IMR-90 (cell line): Measurements from ENCODE around the gene SLC38A3. TPM values are rescaled to one million over a fixed set of nuclear protein-coding genes. Genes with fewer than 3 reads are reported as not detected.
A peak's percentile ranks its signal among the peaks of the same experiment; 100 is the strongest.

Experiments used
- ATAC-seq: fragments of 200-7000 bp; cut with Tn5 transposase; 2 replicates; pipeline ENCODE4 v1.9.1; 2020; ENCODE audit warnings: low read depth, mild to moderate bottlenecking, moderate library complexity
- BruUV-seq: library from RNA; stranded (reverse); fragments of 400-500 nt; replicated peaks from 2 replicates; lab custom pipeline; 2021; lab: Mats Ljungman, UMichigan
- CTCF ChIA-PET: fragments of 300-600 bp; formaldehyde crosslinking; extraction: SDS; loops from one replicate; lab custom pipeline; 2021; ENCODE audit warnings: antibody characterized with exemption; lab: Yijun Ruan, JAX
- POLR2A ChIA-PET: fragments of 300-600 bp; sonication (Branson Sonifier 250); formaldehyde crosslinking; loops from one replicate; lab custom pipeline; 2022; ENCODE audit warnings: antibody characterized with exemption; ENCODE audit not compliant: unreplicated experiment; lab: Charles Lee
- DNase-seq: peaks from one replicate; pipeline ENCODE4 v3.0.0; 2013
- H2AFZ ChIP-seq: replicated peaks from 2 replicates; pipeline ENCODE3; 2013; ENCODE audit warnings: low read length, mild to moderate bottlenecking; ENCODE audit not compliant: poor library complexity
- H2AK5ac ChIP-seq: 2 replicates; pipeline ENCODE4 v1.6.1; 2013; ENCODE audit warnings: low read depth, low read length, inconsistent platforms
- H2AK9ac ChIP-seq: replicated peaks from 2 replicates; pipeline ENCODE3; 2013; ENCODE audit warnings: mild to moderate bottlenecking, low read depth, low read length, moderate library complexity; ENCODE audit not compliant: poor library complexity
- H2BK120ac ChIP-seq: 2 replicates; pipeline ENCODE4 v1.6.1; 2013; ENCODE audit warnings: low read depth, low read length, inconsistent platforms
- H2BK15ac ChIP-seq: 3 replicates; pipeline ENCODE4 v1.6.1; 2013; ENCODE audit warnings: low read depth, low read length, inconsistent platforms
- H2BK20ac ChIP-seq: 2 replicates; pipeline ENCODE4 v1.6.1; 2013; ENCODE audit warnings: low read depth, mild to moderate bottlenecking, inconsistent platforms, low read length, moderate library complexity
- H2BK5ac ChIP-seq: 2 replicates; pipeline ENCODE4 v1.6.1; 2013; ENCODE audit warnings: mild to moderate bottlenecking, low read depth, low read length, inconsistent platforms; ENCODE audit not compliant: poor library complexity, severe bottlenecking
- H3K14ac ChIP-seq: replicated peaks from 2 replicates; pipeline ENCODE4 v1.6.1; 2013; ENCODE audit warnings: low read depth, low read length, inconsistent platforms
- H3K18ac ChIP-seq: 2 replicates; pipeline ENCODE4 v1.6.1; 2013; ENCODE audit warnings: low read depth, low read length, control low read depth
- H3K23ac ChIP-seq: 2 replicates; pipeline ENCODE4 v1.6.1; 2013; ENCODE audit warnings: low read depth, low read length, inconsistent platforms
- H3K27ac ChIP-seq: 2 replicates; pipeline ENCODE4 v1.5.1; 2013; ENCODE audit warnings: mild to moderate bottlenecking, control low read depth, low read length; ENCODE audit not compliant: insufficient read depth
- H3K27me3 ChIP-seq: 2 replicates; pipeline ENCODE4 v1.6.1; 2013; ENCODE audit warnings: low read length; ENCODE audit not compliant: control insufficient read depth, insufficient read depth
- H3K36me3 ChIP-seq: 2 replicates; pipeline ENCODE4 v1.6.1; 2013; ENCODE audit warnings: low read length, mixed read lengths; ENCODE audit not compliant: control insufficient read depth, insufficient read depth
- H3K4ac ChIP-seq: 2 replicates; pipeline ENCODE4 v1.6.1; 2013; ENCODE audit warnings: low read depth, low read length, inconsistent platforms
- H3K4me1 ChIP-seq: 2 replicates; pipeline ENCODE4 v1.6.1; 2013; ENCODE audit warnings: low read length, mixed read lengths; ENCODE audit not compliant: control insufficient read depth, insufficient read depth
- H3K4me2 ChIP-seq: 2 replicates; pipeline ENCODE4 v1.6.1; 2013; ENCODE audit warnings: low read depth, mild to moderate bottlenecking, control low read depth, low read length, moderate library complexity
- H3K4me3 ChIP-seq: 2 replicates; pipeline ENCODE4 v1.5.1; 2013; ENCODE audit warnings: low read depth, mild to moderate bottlenecking, control low read depth, low read length, moderate library complexity; ENCODE audit not compliant: insufficient read depth
- H3K56ac ChIP-seq: 2 replicates; pipeline ENCODE4 v1.6.1; 2013; ENCODE audit warnings: low read length, inconsistent platforms; ENCODE audit not compliant: insufficient read depth; ENCODE audit errors: extremely low read depth
- H3K79me1 ChIP-seq, 2 experiments: 2 replicates each; pipeline ENCODE4 v1.6.1; 2013; ENCODE audit warnings: low read length in 2 of 2, inconsistent platforms in 1 of 2, low read depth in 1 of 2
- H3K9ac ChIP-seq: 2 replicates; pipeline ENCODE4 v1.6.1; 2013; ENCODE audit warnings: low read depth, low read length, control low read depth
- H3K9me1 ChIP-seq: 2 replicates; pipeline ENCODE4 v1.6.1; 2013; ENCODE audit warnings: low read length, inconsistent platforms; ENCODE audit not compliant: insufficient read depth
- H3K9me3 ChIP-seq: 2 replicates; pipeline ENCODE4 v1.6.1; 2013; ENCODE audit warnings: low read length; ENCODE audit not compliant: control insufficient read depth, insufficient read depth
- H4K20me1 ChIP-seq: 2 replicates; pipeline ENCODE4 v1.6.1; 2013; ENCODE audit warnings: low read length, inconsistent platforms; ENCODE audit not compliant: insufficient read depth
- H4K5ac ChIP-seq: 2 replicates; pipeline ENCODE4 v1.6.1; 2013; ENCODE audit warnings: mild to moderate bottlenecking, low read depth, low read length, control low read depth
- H4K8ac ChIP-seq, 2 experiments: 2 replicates each; pipeline ENCODE4 v1.6.1; 2013; ENCODE audit warnings: low read depth in 2 of 2, low read length in 2 of 2, control low read depth in 1 of 2, inconsistent platforms in 1 of 2
- H4K91ac ChIP-seq: 2 replicates; pipeline ENCODE4 v1.6.1; 2013; ENCODE audit warnings: low read depth, low read length, inconsistent platforms; ENCODE audit not compliant: insufficient read depth
- BHLHE40 ChIP-seq: fragments of 150-350 bp; IDR thresholded peaks from 2 replicates; pipeline ENCODE4 v1.6.1; 2016; ENCODE audit warnings: mild to moderate bottlenecking, low read depth, low read length
- CEBPB ChIP-seq: IDR thresholded peaks from 2 replicates; pipeline ENCODE4 v1.6.1; 2012; ENCODE audit warnings: low read depth, low read length, improper control_type of control experiment
- CHD1 ChIP-seq: IDR thresholded peaks from 2 replicates; pipeline ENCODE4 v1.6.1; 2012; ENCODE audit warnings: low read depth, low read length, improper control_type of control experiment
- CTCF ChIP-seq: conservative IDR thresholded peaks from 2 replicates; pipeline ENCODE4 v1.5.1; 2012; ENCODE audit warnings: mild to moderate bottlenecking, low read depth, low read length, improper control_type of control experiment
- FOS ChIP-seq: fragments of 150-350 bp; IDR thresholded peaks from 2 replicates; pipeline ENCODE4 v1.6.1; 2016; ENCODE audit warnings: low read depth, low read length
- MAFK ChIP-seq: IDR thresholded peaks from 2 replicates; pipeline ENCODE4 v1.6.1; 2012; ENCODE audit warnings: low read depth, low read length, improper control_type of control experiment
- MXI1 ChIP-seq: IDR thresholded peaks from 2 replicates; pipeline ENCODE4 v1.6.1; 2012; ENCODE audit warnings: low read depth, mild to moderate bottlenecking, low read length, moderate library complexity, borderline replicate concordance
- NFE2L2 ChIP-seq: fragments of 150-350 bp; IDR thresholded peaks from 2 replicates; pipeline ENCODE4 v1.6.1; 2016; ENCODE audit warnings: low read depth, mild to moderate bottlenecking, low read length
- POLR2A ChIP-seq: IDR thresholded peaks from 2 replicates; pipeline ENCODE4 v1.6.1; 2012; ENCODE audit warnings: mild to moderate bottlenecking, low read depth, low read length
- RAD21 ChIP-seq: IDR thresholded peaks from 2 replicates; pipeline ENCODE4 v1.6.1; 2012; ENCODE audit warnings: low read length, improper control_type of control experiment
- RCOR1 ChIP-seq: IDR thresholded peaks from 2 replicates; pipeline ENCODE4 v1.6.1; 2012; ENCODE audit warnings: mild to moderate bottlenecking, low read length, improper control_type of control experiment; ENCODE audit not compliant: insufficient replicate concordance
- RFX5 ChIP-seq: IDR thresholded peaks from 2 replicates; pipeline ENCODE4 v1.8.0; 2012; ENCODE audit warnings: low read depth, mild to moderate bottlenecking, low read length, moderate library complexity
- SMC3 ChIP-seq: fragments of 150-350 bp; IDR thresholded peaks from 2 replicates; pipeline ENCODE4 v1.6.1; 2016; ENCODE audit warnings: low read depth, mild to moderate bottlenecking, antibody characterized with exemption, low read length, moderate library complexity
- USF2 ChIP-seq: fragments of 150-350 bp; IDR thresholded peaks from 2 replicates; pipeline ENCODE4 v1.6.1; 2017; ENCODE audit warnings: mild to moderate bottlenecking, antibody characterized with exemption, low read length, low read depth
- WGBS, 2 experiments: methylation state at CpG; one replicate each; pipeline versions ENCODE4 v1.1.5 to v1.1.7; 2013; ENCODE audit warnings: missing lambda C conversion rate in 2 of 2; ENCODE audit not compliant: insufficient read length in 1 of 2; ENCODE audit errors: extremely low coverage in 2 of 2; 5-methylcytosine and 5-hydroxymethylcytosine counted together
- dilution Hi-C: fragments of 300-500 bp; cut with HindIII; formaldehyde crosslinking; loops from one replicate; pipeline ENCODE4 v1.14.3; 2018; ENCODE audit warnings: low sequenced_read_pairs; ENCODE audit not compliant: unreplicated experiment
- in situ Hi-C: fragments of 300-500 bp; cut with MboI; formaldehyde crosslinking; loops from 3 replicates; pipeline ENCODE4 v1.14.3; 2019; ENCODE audit warnings: low sequenced_read_pairs, inconsistent platforms, mixed read lengths
- intact Hi-C: fragments of 100-400 bp; cut with micrococcal nuclease; formaldehyde crosslinking; loops from 2 replicates; pipeline ENCODE4 v1.10.0; 2022
- polyA plus RNA-seq, 3 experiments: library from polyadenylated mRNA; depleted of rRNA; stranded (reverse); fragments of >200 nt; gene quantifications; 2 replicates each; pipeline ENCODE4 v1.2.3, GENCODE V29; 2012; ENCODE audit warnings: low replicate concordance in 1 of 3
- total RNA-seq: library from RNA; depleted of rRNA; stranded (reverse); fragments of >200 nt; gene quantifications from 2 replicates; pipeline ENCODE4 v1.2.3, GENCODE V29; 2012
- TF ChIP-seq, protein P1 (sequence below): fragments of 150-350 bp; IDR thresholded peaks from 2 replicates; pipeline ENCODE4 v1.6.1; 2016; ENCODE audit warnings: low read depth, mild to moderate bottlenecking, low read length, moderate library complexity, borderline replicate concordance

Gene SLC38A3
- total and polyA plus RNA-seq, 2 of the 4 experiments (the other 2 are of a cell fraction), result 0.12 to 0.36 TPM

DNA sequence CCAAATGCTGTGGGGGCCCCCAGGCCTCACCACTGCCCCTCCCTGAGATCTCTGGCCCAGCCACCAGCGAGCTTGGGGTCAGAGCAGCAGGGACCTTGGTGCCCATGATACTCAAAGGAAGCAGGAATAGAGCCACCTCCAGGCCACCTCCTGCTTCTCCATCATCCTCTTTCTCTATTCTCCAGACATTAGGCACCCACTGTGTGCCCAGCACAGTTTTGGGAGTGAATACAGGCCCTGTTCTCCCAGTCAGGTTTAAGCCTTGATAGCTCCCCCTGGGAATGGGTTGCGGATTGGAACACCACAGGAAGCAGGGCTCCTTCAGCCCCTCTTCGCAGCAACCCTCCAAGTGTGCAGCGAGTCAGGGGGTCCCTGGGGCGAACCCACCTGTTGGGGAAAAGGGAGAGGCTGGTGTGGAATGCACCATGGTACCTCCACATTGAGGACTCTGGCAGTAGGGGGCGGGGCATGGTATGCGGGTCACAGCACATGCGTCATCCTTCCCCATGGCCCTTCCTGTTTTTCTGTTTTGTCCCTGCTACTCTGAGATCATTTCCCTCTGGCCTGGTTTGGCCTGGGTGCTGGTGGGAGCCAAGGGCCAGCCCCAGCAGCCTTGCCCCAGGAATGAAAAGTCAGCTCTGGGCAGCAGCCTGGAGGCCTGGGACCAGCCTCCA lies 49.6 kb downstream of the SLC38A3 start:
- Histone ChIP-seq H4K20me1 (peaks cover 64% of the 10 kb centered on the region), H2BK120ac (no peak overlapping the region), H2AK9ac (no peak overlapping the region), H3K27ac (no peak overlapping the region), H3K36me3 (peaks cover 59% of the 10 kb centered on the region), H3K27me3 (no peaks in the 10 kb centered on the region), H2AK5ac (peak overlapping the region; percentile 40; the same call in 1 of the 2 replicates), H3K4ac (0 out of 2 replicates have a peak overlapping the region, but pooled peaks have one; percentile 42), H3K4me3 (no peak overlapping the region), H2BK15ac (no peak overlapping the region), H3K23ac (no peak overlapping the region), H3K9ac (no peak overlapping the region), H3K9me1 (peaks cover 19% of the 10 kb centered on the region), H4K5ac (no peak overlapping the region), H4K8ac (no peak overlapping the region; a peak in 1 of 4 replicates), H2BK20ac (no peak overlapping the region), H2BK5ac (peak overlapping the region; percentile 21), H3K56ac (no peak overlapping the region), H3K18ac (no peak overlapping the region), H3K4me1 (peaks cover 21% of the 10 kb centered on the region), H3K14ac (no peak overlapping the region), H3K4me2 (no peak overlapping the region), H4K91ac (no peak overlapping the region), H3K9me3 (no peaks in the 10 kb centered on the region), H2AFZ (no peak overlapping the region), H3K79me1 (peaks cover 18 to 81% of the 10 kb centered on the region in 2 experiments)
- no peak for DNase-seq
- intact Hi-C loops (no loop called here), dilution Hi-C loops (no loop called here), in situ Hi-C loops (no loop called here)
- WGBS, 2 experiments, result 80% methylated on average over 2 of the region's 8 CpGs; no CpG with 5 or more reads in 1 of the 2 experiments
- no peak for ATAC-seq
- ChIA-PET CTCF (interaction anchor here (0.6 kb wide), 1 partner anchor 10 kb away, joined by 3 read pairs; no protein-coding TSS in a partner anchor), POLR2A (no interaction called here)
- no TSS peak for BruUV-seq
- TF ChIP-seq NFE2L2 (no peak), MXI1 (no peak), USF2 (no peak), FOS (no peak), RAD21 (no peak), CHD1 (no peak), POLR2A (no peak), CEBPB (no peak), MAFK (no peak), SMC3 (no peak), RFX5 (no peak), RCOR1 (no peak), BHLHE40 (no peak), CTCF (no peak)
- TF ChIP-seq, protein P1, sequence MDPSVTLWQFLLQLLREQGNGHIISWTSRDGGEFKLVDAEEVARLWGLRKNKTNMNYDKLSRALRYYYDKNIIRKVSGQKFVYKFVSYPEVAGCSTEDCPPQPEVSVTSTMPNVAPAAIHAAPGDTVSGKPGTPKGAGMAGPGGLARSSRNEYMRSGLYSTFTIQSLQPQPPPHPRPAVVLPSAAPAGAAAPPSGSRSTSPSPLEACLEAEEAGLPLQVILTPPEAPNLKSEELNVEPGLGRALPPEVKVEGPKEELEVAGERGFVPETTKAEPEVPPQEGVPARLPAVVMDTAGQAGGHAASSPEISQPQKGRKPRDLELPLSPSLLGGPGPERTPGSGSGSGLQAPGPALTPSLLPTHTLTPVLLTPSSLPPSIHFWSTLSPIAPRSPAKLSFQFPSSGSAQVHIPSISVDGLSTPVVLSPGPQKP, result no peak
